Measurements from ENCODE around the gene MEPCE.

MEPCE gene

DNA sequence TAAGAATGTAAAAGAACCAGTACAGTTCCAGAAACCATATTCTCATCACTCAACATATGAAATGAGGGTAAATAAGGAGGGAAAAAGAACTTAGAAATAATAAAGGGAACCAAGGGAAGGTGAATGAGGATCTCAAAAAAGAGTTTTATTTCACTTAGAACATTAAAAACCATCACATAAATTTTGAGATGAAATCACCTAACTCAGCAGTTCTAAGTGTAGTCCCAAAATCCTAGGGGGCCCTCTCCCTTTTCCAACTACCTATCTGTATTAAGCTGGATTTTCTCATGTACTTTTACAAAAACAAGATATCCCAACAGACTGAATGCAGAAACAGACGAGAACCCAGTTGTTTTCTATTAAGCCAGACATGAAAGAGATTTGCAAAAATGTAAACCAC, 4.3 kb upstream of the MEPCE start:
- DNase-seq (ENCODE audit: low spot score) = no peak
- TF ChIP-seq, protein P1, sequence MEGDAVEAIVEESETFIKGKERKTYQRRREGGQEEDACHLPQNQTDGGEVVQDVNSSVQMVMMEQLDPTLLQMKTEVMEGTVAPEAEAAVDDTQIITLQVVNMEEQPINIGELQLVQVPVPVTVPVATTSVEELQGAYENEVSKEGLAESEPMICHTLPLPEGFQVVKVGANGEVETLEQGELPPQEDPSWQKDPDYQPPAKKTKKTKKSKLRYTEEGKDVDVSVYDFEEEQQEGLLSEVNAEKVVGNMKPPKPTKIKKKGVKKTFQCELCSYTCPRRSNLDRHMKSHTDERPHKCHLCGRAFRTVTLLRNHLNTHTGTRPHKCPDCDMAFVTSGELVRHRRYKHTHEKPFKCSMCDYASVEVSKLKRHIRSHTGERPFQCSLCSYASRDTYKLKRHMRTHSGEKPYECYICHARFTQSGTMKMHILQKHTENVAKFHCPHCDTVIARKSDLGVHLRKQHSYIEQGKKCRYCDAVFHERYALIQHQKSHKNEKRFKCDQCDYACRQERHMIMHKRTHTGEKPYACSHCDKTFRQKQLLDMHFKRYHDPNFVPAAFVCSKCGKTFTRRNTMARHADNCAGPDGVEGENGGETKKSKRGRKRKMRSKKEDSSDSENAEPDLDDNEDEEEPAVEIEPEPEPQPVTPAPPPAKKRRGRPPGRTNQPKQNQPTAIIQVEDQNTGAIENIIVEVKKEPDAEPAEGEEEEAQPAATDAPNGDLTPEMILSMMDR (IDR thresholded peaks at IDR 0.05; ENCODE audit: extremely low read depth, missing control alignments) = no peak

DNA sequence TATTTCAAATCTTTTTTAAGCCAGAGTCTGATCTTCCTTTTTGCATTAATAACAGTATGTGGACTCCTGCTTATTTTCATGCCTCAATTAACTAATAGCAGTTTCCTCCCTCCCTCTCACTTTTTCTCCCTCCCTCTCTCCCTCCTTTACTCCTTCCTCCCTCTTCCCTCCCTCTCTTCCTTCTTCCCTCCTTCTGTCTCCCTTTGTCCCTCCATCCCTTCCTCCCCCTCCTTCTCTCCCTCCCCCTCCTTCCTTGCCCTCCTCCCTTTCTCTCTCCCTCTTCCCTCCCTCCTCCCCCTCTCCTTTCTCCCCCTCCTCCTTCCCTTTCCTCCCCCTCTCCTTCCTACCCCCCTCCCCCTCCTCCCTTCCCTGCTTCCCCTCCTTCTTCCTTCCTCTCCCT, 3.1 kb upstream of the MEPCE start:
- DNase-seq (ENCODE audit: low spot score) = no peak
- TF ChIP-seq, protein P1 (IDR thresholded peaks at IDR 0.05; ENCODE audit: extremely low read depth, missing control alignments) = no peak

DNA sequence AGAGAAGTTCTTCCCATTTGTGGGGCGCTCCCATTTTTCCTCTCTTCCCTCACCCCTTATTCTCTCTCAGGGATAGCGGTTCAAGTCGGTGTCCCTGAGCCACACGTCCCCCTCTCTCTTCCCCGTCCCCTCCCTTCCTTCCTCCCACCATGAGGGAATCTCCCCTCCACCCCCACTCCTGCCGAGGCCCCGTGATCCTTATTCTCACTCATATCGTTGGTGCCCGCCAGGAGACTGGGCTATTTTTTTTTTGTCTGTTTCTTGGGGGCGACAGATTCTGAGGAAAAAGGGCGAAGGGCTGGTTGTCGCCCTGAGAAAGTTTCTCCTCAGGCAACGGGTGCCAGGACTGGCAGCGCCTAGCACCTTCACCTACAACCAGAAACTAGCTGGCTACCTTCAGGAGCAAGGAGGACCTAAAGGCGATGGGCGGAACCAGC, 1.9 kb upstream of the MEPCE start:
- DNase-seq (ENCODE audit: low spot score) = no peak
- TF ChIP-seq, protein P1 (IDR thresholded peaks at IDR 0.05; ENCODE audit: extremely low read depth, missing control alignments) = no peak

DNA sequence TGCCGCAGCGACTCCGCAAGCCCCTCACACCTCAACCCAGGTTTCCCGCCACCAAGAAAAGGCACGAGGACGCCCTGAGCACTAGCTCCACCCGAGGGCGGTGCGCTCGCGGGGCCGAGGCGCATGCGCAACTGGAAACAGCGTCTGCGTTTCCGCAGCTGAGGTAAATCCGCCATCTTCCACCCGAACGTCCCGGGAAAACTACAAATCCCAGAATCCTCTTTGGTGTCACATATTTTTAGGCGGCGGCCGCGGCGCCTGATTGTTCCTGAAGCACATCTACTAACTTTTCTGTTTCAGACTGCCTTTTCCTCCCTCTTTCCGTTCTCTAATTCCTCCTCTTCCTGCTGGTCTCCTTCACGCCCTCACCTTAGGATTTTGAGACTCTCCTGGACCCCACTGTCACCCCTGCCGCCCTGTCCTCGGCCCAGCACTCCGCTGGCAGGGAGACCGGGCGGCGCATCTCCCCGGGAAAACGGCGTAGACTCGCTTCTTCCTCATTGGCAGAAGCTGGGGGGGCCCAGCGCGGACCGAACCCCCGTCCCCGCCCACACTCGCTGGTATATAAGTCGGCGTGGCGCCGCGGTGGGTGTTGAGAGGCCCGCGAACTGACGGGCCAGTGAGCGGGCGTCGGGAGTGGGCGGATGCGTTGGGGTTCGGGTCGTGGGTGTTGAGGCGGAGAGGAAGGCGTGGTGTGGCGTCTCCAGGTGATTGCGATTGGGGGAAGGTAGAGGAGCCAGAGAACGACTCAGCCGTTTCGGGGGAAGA, 1.2 kb upstream of the MEPCE start, which contains the start of gene ZCWPW1:
Gene ZCWPW1 (minus strand): TSS at position 505 of the 768 bp plus-strand sequence. CDS start 8,054 bp downstream, outside the sequence.
- TF ChIP-seq, protein P1 (IDR thresholded peaks at IDR 0.05; ENCODE audit: extremely low read depth, missing control alignments) = no peak
- peak; percentile 85 for DNase-seq (ENCODE audit: low spot score)

DNA sequence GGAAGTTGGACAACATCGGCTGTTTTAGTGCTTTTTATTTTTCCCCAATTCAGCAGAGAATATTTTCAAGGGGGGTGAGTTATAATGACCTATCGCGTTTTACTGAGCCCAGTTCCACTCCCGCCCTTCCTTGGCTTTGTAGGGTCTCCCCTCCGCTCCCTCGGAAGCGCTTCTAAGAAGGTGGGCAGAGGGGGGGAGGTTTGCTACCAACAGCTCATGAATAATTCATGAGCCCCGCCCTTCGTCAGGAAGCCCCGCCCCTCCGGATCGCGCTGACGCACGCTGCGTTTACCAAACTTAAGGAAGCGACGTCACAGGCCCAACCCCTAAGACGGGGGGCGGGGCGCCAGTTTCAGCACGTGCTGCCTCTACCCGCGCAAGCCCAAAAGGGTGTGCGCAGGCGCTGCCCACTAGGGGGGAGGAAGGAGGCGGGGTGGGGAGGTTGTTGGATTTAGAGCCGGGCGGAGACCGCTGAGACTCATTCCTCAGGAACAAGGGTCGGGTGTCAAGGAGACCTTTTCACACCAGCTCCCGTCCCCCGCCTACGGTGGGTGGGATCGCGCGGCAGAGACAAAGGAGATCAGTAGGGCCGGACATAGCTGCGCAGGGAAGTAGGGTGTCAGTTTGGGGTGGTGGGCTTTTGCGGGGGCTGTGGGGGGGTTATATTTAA, 529 bp upstream of the MEPCE start:
- TF ChIP-seq, protein P1 (IDR thresholded peaks at IDR 0.05; ENCODE audit: extremely low read depth, missing control alignments) = no peak
- DNase-seq (ENCODE audit: low spot score) = peak; percentile 95

DNA sequence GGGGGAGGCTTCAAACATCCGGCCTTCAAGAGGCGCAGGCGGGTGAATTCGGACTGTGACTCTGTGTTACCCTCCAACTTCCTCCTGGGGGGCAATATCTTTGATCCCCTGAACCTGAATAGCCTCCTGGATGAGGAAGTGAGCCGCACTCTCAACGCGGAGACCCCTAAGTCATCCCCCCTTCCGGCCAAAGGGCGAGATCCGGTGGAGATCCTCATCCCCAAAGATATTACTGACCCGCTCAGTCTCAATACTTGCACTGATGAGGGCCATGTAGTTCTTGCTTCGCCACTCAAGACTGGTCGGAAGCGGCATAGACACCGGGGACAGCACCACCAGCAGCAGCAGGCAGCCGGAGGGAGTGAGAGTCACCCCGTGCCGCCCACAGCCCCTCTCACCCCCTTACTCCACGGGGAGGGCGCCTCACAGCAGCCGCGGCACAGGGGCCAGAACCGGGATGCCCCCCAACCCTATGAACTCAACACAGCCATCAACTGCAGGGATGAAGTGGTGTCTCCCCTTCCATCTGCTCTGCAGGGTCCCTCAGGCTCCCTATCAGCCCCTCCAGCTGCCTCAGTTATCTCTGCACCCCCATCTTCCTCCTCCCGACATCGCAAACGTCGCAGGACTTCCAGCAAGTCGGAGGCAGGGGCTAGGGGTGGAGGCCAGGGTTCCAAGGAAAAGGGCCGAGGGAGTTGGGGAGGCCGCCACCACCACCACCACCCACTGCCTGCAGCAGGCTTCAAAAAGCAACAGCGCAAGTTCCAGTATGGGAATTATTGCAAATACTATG, 1.1 kb downstream of the MEPCE start:
- TF ChIP-seq, protein P1 (IDR thresholded peaks at IDR 0.05; ENCODE audit: extremely low read depth, missing control alignments) = no peak

More for the DNA sequence above, 1.1 kb downstream of the MEPCE start:
- DNase-seq (ENCODE audit: low spot score) = peak; percentile 40

Measured in GM20000 (cell line).